ENCODE results near the gene TRIM10. TPM values are rescaled to one million over a fixed set of nuclear protein-coding genes. Genes with fewer than 3 reads are reported as not detected.

The TRIM10 gene
- total RNA-seq, 3 donors from 2014 or later: 3.9 to 7.8 (median 5.3) TPM

GRCh38 chr6:30149858-30150550 lies 11.0 kb downstream of the TRIM10 start:
- H3K4me1 ChIP-seq (ENCODE audit: low read depth): no peaks in the 10 kb centered on the region
- no peaks in the 10 kb centered on the region for H3K36me3 ChIP-seq (ENCODE audit: low read depth)
- no peak for ATAC-seq
- no peak for DNase-seq
- TF ChIP-seq CTCF (IDR thresholded peaks at IDR 0.05): no peak
- intact Hi-C loops (cut with DNase I, micrococcal nuclease): no loop called here
- no peak overlapping the region for H3K4me3 ChIP-seq
- no peaks in the 10 kb centered on the region for H3K9me3 ChIP-seq

- TF ChIP-seq CTCF (IDR thresholded peaks at IDR 0.05): no peak
- Histone ChIP-seq H3K4me1 (ENCODE audit: low read depth) (peaks cover 6% of the 10 kb centered on the region), H3K36me3 (ENCODE audit: low read depth) (no peaks in the 10 kb centered on the region), H3K9me3 (no peaks in the 10 kb centered on the region), H3K4me3 (no peak overlapping the region)
- no peak for DNase-seq
- intact Hi-C loops (cut with DNase I, micrococcal nuclease): no loop called here
- no peak for ATAC-seq
Observed at GRCh38 chr6:30149234-30149633, 11.8 kb downstream of the TRIM10 start.

GRCh38 chr6:30147096-30147495 lies 13.9 kb downstream of the TRIM10 start:
- no peak for DNase-seq
- H3K36me3 ChIP-seq (ENCODE audit: low read depth): no peaks in the 10 kb centered on the region
- intact Hi-C loops (cut with DNase I, micrococcal nuclease): no loop called here
- H3K4me3 ChIP-seq: no peak overlapping the region
- no peaks in the 10 kb centered on the region for H3K9me3 ChIP-seq
- H3K4me1 ChIP-seq (ENCODE audit: low read depth): peaks cover 14% of the 10 kb centered on the region
- TF ChIP-seq CTCF (IDR thresholded peaks at IDR 0.05): no peak
- no peak for ATAC-seq

GRCh38 chr6:30145818-30146217 lies 15.2 kb downstream of the TRIM10 start:
- DNase-seq (no peak), ATAC-seq (no peak)
- intact Hi-C loops (cut with DNase I, micrococcal nuclease): no loop called here
- Histone ChIP-seq H3K9me3 (no peaks in the 10 kb centered on the region), H3K4me3 (no peak overlapping the region), H3K4me1 (ENCODE audit: low read depth) (peaks cover 14% of the 10 kb centered on the region), H3K36me3 (ENCODE audit: low read depth) (no peaks in the 10 kb centered on the region)
- TF ChIP-seq CTCF (IDR thresholded peaks at IDR 0.05): no peak

- no peak for TF ChIP-seq CTCF (IDR thresholded peaks at IDR 0.05)
- ATAC-seq (peak; percentile 66), DNase-seq (no peak)
- peaks cover 14% of the 10 kb centered on the region for H3K4me1 ChIP-seq (ENCODE audit: low read depth)
- intact Hi-C loops (cut with DNase I, micrococcal nuclease): no loop called here
- H3K9me3 ChIP-seq: no peaks in the 10 kb centered on the region
- no peak overlapping the region for H3K4me3 ChIP-seq
- no peaks in the 10 kb centered on the region for H3K36me3 ChIP-seq (ENCODE audit: low read depth)
Observed at GRCh38 chr6:30144811-30145210, 16.2 kb downstream of the TRIM10 start.

- H3K9me3 ChIP-seq: no peaks in the 10 kb centered on the region
- peaks cover 14% of the 10 kb centered on the region for H3K4me1 ChIP-seq (ENCODE audit: low read depth)
- peak; percentile 85 for ATAC-seq
- H3K4me3 ChIP-seq: no peak overlapping the region
- intact Hi-C loops (cut with DNase I, micrococcal nuclease): no loop called here
- no peak for TF ChIP-seq CTCF (IDR thresholded peaks at IDR 0.05)
- H3K36me3 ChIP-seq (ENCODE audit: low read depth): no peaks in the 10 kb centered on the region
- DNase-seq: peak in 1 of 3 donors; percentile 48
Observed at GRCh38 chr6:30143780-30144179, 17.2 kb downstream of the TRIM10 start.
